Measurements from ENCODE around the gene BCL11A.

GRCh38 chr2:60558536-60558935 lies 5.1 kb upstream of the BCL11A start:
- TF ChIP-seq, protein P1, sequence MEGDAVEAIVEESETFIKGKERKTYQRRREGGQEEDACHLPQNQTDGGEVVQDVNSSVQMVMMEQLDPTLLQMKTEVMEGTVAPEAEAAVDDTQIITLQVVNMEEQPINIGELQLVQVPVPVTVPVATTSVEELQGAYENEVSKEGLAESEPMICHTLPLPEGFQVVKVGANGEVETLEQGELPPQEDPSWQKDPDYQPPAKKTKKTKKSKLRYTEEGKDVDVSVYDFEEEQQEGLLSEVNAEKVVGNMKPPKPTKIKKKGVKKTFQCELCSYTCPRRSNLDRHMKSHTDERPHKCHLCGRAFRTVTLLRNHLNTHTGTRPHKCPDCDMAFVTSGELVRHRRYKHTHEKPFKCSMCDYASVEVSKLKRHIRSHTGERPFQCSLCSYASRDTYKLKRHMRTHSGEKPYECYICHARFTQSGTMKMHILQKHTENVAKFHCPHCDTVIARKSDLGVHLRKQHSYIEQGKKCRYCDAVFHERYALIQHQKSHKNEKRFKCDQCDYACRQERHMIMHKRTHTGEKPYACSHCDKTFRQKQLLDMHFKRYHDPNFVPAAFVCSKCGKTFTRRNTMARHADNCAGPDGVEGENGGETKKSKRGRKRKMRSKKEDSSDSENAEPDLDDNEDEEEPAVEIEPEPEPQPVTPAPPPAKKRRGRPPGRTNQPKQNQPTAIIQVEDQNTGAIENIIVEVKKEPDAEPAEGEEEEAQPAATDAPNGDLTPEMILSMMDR (IDR thresholded peaks at IDR 0.05) = no peak
- TF ChIP-seq POLR2A (IDR thresholded peaks at IDR 0.05) = no peak
